ENCODE measurements around the gene HTRA2.

GRCh38 chr2:74527741-74528140 lies 2.0 kb upstream of the HTRA2 start:
- TF ChIP-seq POLR2A (IDR thresholded peaks at IDR 0.05) (no peak), POLR2AphosphoS5 (IDR thresholded peaks at IDR 0.05) (no peak)
